Effector memory CD4-positive, alpha-beta T cell (primary cell): ENCODE data around the gene ACOXL.

Experiments used
- DNase-seq, 3 donors: peaks; one replicate each; pipeline ENCODE4 v3.0.0-alpha.2; 2020
- H3K27ac ChIP-seq: 2 replicates; pipeline ENCODE4 v1.7.0; 2013; ENCODE audit warnings: mild to moderate bottlenecking, low read length, moderate library complexity; ENCODE audit not compliant: insufficient read depth, poor library complexity, severe bottlenecking
- H3K27me3 ChIP-seq: replicated peaks from 2 replicates; pipeline ENCODE4 v1.7.0; 2013; ENCODE audit warnings: mild to moderate bottlenecking, low read length; ENCODE audit not compliant: insufficient read depth, control insufficient read depth, poor library complexity, severe bottlenecking
- H3K36me3 ChIP-seq: 2 replicates; pipeline ENCODE4 v1.7.0; 2013; ENCODE audit warnings: mild to moderate bottlenecking, low read length, moderate library complexity; ENCODE audit not compliant: control insufficient read depth, insufficient read depth
- H3K4me1 ChIP-seq: 2 replicates; pipeline ENCODE4 v1.7.0; 2013; ENCODE audit warnings: low read length, mild to moderate bottlenecking; ENCODE audit not compliant: control insufficient read depth, insufficient read depth, poor library complexity, severe bottlenecking
- H3K4me3 ChIP-seq: 2 replicates; pipeline ENCODE4 v1.7.0; 2013; ENCODE audit warnings: low read length, low read depth, mild to moderate bottlenecking; ENCODE audit not compliant: insufficient read depth, poor library complexity, severe bottlenecking
- H3K9me3 ChIP-seq: 2 replicates; pipeline ENCODE4 v1.7.0; 2013; ENCODE audit warnings: mild to moderate bottlenecking, low read length, moderate library complexity; ENCODE audit not compliant: control insufficient read depth

ACOXL gene

DNA sequence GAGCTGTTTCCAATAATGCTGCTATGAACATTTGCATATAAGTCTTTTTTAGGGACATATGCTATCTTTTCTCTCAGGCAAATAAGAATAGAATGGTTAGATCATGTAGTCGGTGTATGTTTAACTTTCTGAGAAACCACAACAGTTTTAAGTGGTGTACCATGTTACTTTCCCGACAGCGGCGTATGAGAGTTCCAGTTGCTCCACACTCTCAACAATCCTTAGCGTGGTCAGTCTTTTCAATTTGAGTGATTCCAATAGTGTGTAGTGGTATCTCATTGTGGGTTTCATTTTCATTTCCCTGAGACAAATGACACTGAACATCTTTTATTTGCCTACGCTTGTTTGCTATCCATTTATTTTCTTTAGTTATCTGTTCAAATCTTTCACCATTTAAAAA lies 149.5 kb downstream of the ACOXL start:
- H3K27me3 ChIP-seq: no peaks in the 10 kb centered on the region
- no peak for DNase-seq
- H3K4me3 ChIP-seq: no peak overlapping the region
- H3K27ac ChIP-seq: no peak overlapping the region
- H3K4me1 ChIP-seq: no peaks in the 10 kb centered on the region
- H3K9me3 ChIP-seq: no peaks in the 10 kb centered on the region
- no peaks in the 10 kb centered on the region for H3K36me3 ChIP-seq

- Histone ChIP-seq H3K27ac (no peak overlapping the region), H3K4me3 (no peak overlapping the region), H3K9me3 (no peaks in the 10 kb centered on the region), H3K27me3 (no peaks in the 10 kb centered on the region), H3K36me3 (no peaks in the 10 kb centered on the region), H3K4me1 (no peaks in the 10 kb centered on the region)
- DNase-seq: no peak
These were observed 151.0 kb downstream of the ACOXL start for GRCh38 chr2:110883406-110883805.

DNA sequence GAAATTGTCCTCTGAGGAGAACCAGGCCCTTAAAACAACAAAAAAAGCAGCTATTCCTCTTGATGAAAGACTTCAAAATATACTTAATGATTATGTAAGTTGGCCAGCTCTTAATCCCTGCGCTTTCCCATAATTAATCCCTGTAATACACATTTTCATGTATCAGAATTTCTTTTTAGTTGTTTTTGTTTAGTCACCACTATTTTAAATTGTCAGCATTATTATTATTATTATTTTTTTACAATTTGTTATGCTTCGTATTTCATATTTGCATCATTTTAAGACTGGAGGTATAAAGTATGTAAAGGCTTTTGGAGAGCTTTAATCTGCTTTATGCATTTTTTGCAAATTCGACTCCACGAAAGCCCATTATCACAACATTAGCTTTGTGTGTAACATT lies 152.9 kb downstream of the ACOXL start:
- Histone ChIP-seq H3K4me3 (no peak overlapping the region), H3K27ac (no peak overlapping the region), H3K9me3 (no peaks in the 10 kb centered on the region), H3K4me1 (no peaks in the 10 kb centered on the region), H3K36me3 (no peaks in the 10 kb centered on the region), H3K27me3 (no peaks in the 10 kb centered on the region)
- no peak for DNase-seq

GRCh38 chr2:110886826-110887573 lies 154.6 kb downstream of the ACOXL start:
- Histone ChIP-seq H3K27me3 (no peaks in the 10 kb centered on the region), H3K9me3 (no peaks in the 10 kb centered on the region), H3K36me3 (no peaks in the 10 kb centered on the region), H3K4me3 (no peak overlapping the region), H3K4me1 (no peaks in the 10 kb centered on the region), H3K27ac (no peak overlapping the region)
- no peak for DNase-seq

DNA sequence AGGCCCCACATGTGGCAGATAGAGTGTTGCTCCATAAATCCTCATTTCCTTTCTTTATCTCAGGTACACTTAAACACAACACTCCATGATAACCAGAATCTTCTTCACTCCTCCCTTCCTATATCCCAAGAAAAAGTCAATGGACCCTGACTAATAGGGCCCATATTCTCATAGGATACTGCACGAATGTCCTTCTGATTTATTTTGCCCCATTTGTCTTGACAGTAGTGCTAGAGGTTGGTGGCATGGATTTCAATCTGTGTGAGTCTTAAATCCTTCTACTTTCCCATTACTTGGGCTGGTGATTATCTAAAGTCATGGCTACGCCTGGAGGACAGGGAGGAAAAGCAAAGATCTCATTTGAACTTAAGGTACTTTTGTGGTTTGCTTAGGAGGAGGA lies 156.0 kb downstream of the ACOXL start:
- H3K4me3 ChIP-seq: no peak overlapping the region
- H3K9me3 ChIP-seq: no peaks in the 10 kb centered on the region
- no peaks in the 10 kb centered on the region for H3K27me3 ChIP-seq
- no peak overlapping the region for H3K27ac ChIP-seq
- H3K4me1 ChIP-seq: no peaks in the 10 kb centered on the region
- no peaks in the 10 kb centered on the region for H3K36me3 ChIP-seq
- DNase-seq: no peak

GRCh38 chr2:110891626-110892025 lies 159.3 kb downstream of the ACOXL start:
- Histone ChIP-seq H3K27me3 (no peaks in the 10 kb centered on the region), H3K4me1 (no peaks in the 10 kb centered on the region), H3K9me3 (no peaks in the 10 kb centered on the region), H3K27ac (no peak overlapping the region), H3K4me3 (no peak overlapping the region), H3K36me3 (no peaks in the 10 kb centered on the region)
- DNase-seq: no peak

- no peak overlapping the region for H3K4me3 ChIP-seq
- H3K27ac ChIP-seq: no peak overlapping the region
- H3K4me1 ChIP-seq: no peaks in the 10 kb centered on the region
- H3K36me3 ChIP-seq: no peaks in the 10 kb centered on the region
- no peaks in the 10 kb centered on the region for H3K27me3 ChIP-seq
- no peaks in the 10 kb centered on the region for H3K9me3 ChIP-seq
- no peak for DNase-seq
These were observed 163.9 kb downstream of the ACOXL start for GRCh38 chr2:110896226-110896625.

DNA sequence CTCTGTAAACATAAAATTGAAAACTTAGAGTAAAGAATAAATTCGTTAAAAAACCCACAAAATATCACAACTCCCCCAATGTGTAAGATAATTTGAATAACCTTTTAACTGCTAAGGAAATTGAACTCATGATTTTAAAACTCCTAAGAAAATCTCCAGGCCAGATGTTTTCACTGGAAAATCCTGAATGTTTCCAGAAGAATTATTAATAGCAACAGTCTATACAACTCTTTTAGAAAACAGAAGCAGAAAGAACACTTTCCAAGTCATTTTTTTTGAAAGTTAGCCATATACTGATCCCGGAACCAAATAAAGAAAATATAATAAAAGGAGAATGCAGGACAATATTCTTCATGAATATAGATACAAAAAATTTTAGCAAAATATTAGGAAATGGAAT lies 165.6 kb downstream of the ACOXL start:
- no peaks in the 10 kb centered on the region for H3K36me3 ChIP-seq
- no peaks in the 10 kb centered on the region for H3K9me3 ChIP-seq
- DNase-seq: no peak

DNA sequence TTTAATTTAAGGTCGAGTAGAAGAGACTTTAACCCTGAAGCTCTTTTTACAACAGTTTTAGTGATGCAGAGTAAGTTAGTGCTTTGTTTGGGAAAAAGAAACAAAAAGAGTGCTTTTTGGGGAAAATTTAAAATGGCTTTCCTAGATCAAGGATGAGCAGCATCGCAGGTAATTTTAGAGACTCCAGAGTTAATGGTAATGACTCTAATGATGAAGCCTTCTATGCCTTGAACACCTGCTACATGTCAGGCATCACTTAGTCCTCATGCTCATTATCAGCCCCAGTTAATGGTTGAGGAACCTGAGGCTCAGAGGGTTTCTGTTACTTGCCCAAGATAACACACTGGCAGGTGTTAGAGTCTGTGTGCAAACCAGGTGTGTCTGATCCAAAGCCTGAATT lies 167.8 kb downstream of the ACOXL start:
- H3K9me3 ChIP-seq: no peaks in the 10 kb centered on the region
- no peak for DNase-seq
- H3K4me3 ChIP-seq: no peak overlapping the region
- no peaks in the 10 kb centered on the region for H3K36me3 ChIP-seq
- no peaks in the 10 kb centered on the region for H3K4me1 ChIP-seq
- no peaks in the 10 kb centered on the region for H3K27me3 ChIP-seq
- no peak overlapping the region for H3K27ac ChIP-seq

More for the DNA sequence above, 165.6 kb downstream of the ACOXL start:
- no peaks in the 10 kb centered on the region for H3K4me1 ChIP-seq
- H3K27ac ChIP-seq: no peak overlapping the region
- no peak overlapping the region for H3K4me3 ChIP-seq
- H3K27me3 ChIP-seq: no peaks in the 10 kb centered on the region

DNA sequence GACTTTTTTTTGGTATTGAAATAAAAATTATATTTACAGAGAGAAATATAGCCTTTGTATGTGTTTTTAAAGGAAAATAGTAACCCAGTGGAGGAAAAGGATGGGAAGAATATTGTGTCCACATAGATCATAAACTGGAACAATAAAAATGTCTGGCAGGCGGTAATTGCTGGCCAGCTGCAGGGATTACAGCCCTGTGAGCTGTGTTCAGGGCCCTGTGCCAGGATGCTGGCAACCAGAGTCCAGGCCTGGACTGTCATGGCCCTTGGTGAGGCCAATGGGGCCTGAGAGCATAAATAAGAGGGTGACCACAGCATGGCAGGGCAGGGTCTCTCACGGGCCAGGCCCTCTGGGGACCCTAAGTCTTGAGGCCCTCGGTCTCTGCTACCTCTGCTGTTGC lies 171.2 kb downstream of the ACOXL start:
- Histone ChIP-seq H3K4me3 (no peak overlapping the region), H3K4me1 (no peaks in the 10 kb centered on the region), H3K36me3 (no peaks in the 10 kb centered on the region), H3K27me3 (no peaks in the 10 kb centered on the region), H3K9me3 (no peaks in the 10 kb centered on the region), H3K27ac (no peak overlapping the region)
- no peak for DNase-seq
